GM12865 (cell line): ENCODE data around the gene NDUFS8.

Experiments used
- DNase-seq: peaks from one replicate; pipeline ENCODE4 v3.0.0; 2010; ENCODE audit warnings: low read depth
- H3K4me3 ChIP-seq: 2 replicates; pipeline ENCODE4 v1.5.1; 2011; ENCODE audit warnings: mild to moderate bottlenecking, low read depth, low read length, control low read depth
- CTCF ChIP-seq: IDR thresholded peaks from 2 replicates; pipeline ENCODE4 v1.5.1; 2011; ENCODE audit warnings: low read length, control low read depth, low read depth, inconsistent platforms; ENCODE audit not compliant: insufficient read depth; ENCODE audit errors: missing control alignments

NDUFS8 gene

GRCh38 chr11:68002575-68002937 lies 27.9 kb upstream of the NDUFS8 start:
- no peak for TF ChIP-seq CTCF
- H3K4me3 ChIP-seq = peak overlapping the region; percentile 52
- DNase-seq = peak; percentile 74

- peak overlapping the region; percentile 52 for H3K4me3 ChIP-seq
- DNase-seq = peak; percentile 67
- TF ChIP-seq CTCF = no peak
These were observed 27.3 kb upstream of the NDUFS8 start for GRCh38 chr11:68002938-68003845.

GRCh38 chr11:68003846-68004550 lies 26.5 kb upstream of the NDUFS8 start, which contains the start of gene UNC93B1:
UNC93B1 (minus strand) TSS chr11:68004097; CDS start chr11:68004043, 54 bp downstream.
- TF ChIP-seq CTCF = no peak
- H3K4me3 ChIP-seq = peak within 1 kb of the TSS; percentile 52
- peak; percentile 96 for DNase-seq

GRCh38 chr11:68004551-68005335 lies 25.7 kb upstream of the NDUFS8 start:
- peak overlapping the region; percentile 52 for H3K4me3 ChIP-seq
- TF ChIP-seq CTCF = no peak
- DNase-seq = no peak

- no peak for TF ChIP-seq CTCF
- H3K4me3 ChIP-seq = no peak overlapping the region
- DNase-seq = no peak
These were observed 23.8 kb upstream of the NDUFS8 start for GRCh38 chr11:68006606-68007166.
